ENCODE data around the gene PLXNA2.

DNA sequence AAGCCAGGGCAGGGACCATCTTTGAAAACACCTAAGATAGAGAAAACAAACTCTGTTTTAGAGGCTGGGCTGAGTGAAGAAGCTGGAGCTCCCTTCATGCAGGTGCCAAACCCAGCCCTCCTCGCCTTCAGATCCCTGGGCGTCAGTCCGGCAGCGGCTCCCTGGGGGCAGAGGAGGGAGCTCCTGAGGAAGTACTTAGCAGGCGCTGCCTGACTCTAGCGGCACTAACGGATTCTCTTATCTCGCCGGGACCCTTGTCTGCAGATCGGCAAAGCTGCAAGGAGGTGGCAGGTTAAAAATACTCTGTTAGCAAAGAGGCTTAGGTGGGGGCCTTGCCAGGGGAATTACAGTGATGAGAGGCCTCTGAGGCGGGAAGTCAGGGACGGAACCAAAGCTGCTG, 79.6 kb downstream of the PLXNA2 start:
- TF ChIP-seq CTCF (IDR thresholded peaks at IDR 0.05): no peak
- TF ChIP-seq EZH2 (IDR thresholded peaks at IDR 0.05): no peak
- no peak for TF ChIP-seq EZH2phosphoT487 (IDR thresholded peaks at IDR 0.05)
